Measurements from ENCODE around the gene AOAH.

The AOAH gene

GRCh38 chr7:36594445-36594844 is 129.8 kb downstream of the AOAH start:
- no peak for TF ChIP-seq EZH2phosphoT487 (IDR thresholded peaks at IDR 0.05; ENCODE audit: borderline replicate concordance)
- TF ChIP-seq CTCF (conservative IDR thresholded peaks at IDR 0.05; ENCODE audit: low read length): no peak
- Histone ChIP-seq H3K4me2 (ENCODE audit: low read depth, low read length, poor library complexity, severe bottlenecking) (no peak overlapping the region), H2AFZ (ENCODE audit: low read length) (no peak overlapping the region), H3K79me2 (ENCODE audit: insufficient read depth, low read length) (no peaks in the 10 kb centered on the region), H3F3A (ENCODE audit: low read depth) (no peaks in the 10 kb centered on the region), H3K4me3 (ENCODE audit: low read length, poor library complexity, severe bottlenecking) (no peak overlapping the region), H3K27me3 (ENCODE audit: insufficient read depth, low read length, poor library complexity, severe bottlenecking) (no peaks in the 10 kb centered on the region), H3K9me3 (ENCODE audit: insufficient read depth, low read depth, low read length) (no peaks in the 10 kb centered on the region), H3K9me2 (replicated peaks; ENCODE audit: low read depth, low read length) (no peaks in the 10 kb centered on the region), H4K20me1 (ENCODE audit: insufficient read depth, low read length, poor library complexity, severe bottlenecking) (no peaks in the 10 kb centered on the region), H3K4me1 (ENCODE audit: insufficient read depth, low read length, poor library complexity, severe bottlenecking) (no peaks in the 10 kb centered on the region), H3K36me3 (ENCODE audit: insufficient read depth, low read length) (no peaks in the 10 kb centered on the region; the same call in 1 of the 2 replicates), H3K9ac (ENCODE audit: low read depth, low read length, poor library complexity, severe bottlenecking) (no peak overlapping the region)

- Histone ChIP-seq H3K9me2 (replicated peaks; ENCODE audit: low read depth, low read length) (no peaks in the 10 kb centered on the region), H3F3A (ENCODE audit: low read depth) (no peaks in the 10 kb centered on the region), H3K4me1 (ENCODE audit: insufficient read depth, low read length, poor library complexity, severe bottlenecking) (no peaks in the 10 kb centered on the region), H2AFZ (ENCODE audit: low read length) (no peak overlapping the region), H3K36me3 (ENCODE audit: insufficient read depth, low read length) (no peaks in the 10 kb centered on the region; the same call in 1 of the 2 replicates), H3K4me2 (ENCODE audit: low read depth, low read length, poor library complexity, severe bottlenecking) (no peak overlapping the region), H3K4me3 (ENCODE audit: low read length, poor library complexity, severe bottlenecking) (no peak overlapping the region), H3K79me2 (ENCODE audit: insufficient read depth, low read length) (no peaks in the 10 kb centered on the region), H3K9me3 (ENCODE audit: insufficient read depth, low read depth, low read length) (no peaks in the 10 kb centered on the region), H4K20me1 (ENCODE audit: insufficient read depth, low read length, poor library complexity, severe bottlenecking) (no peaks in the 10 kb centered on the region), H3K27me3 (ENCODE audit: insufficient read depth, low read length, poor library complexity, severe bottlenecking) (no peaks in the 10 kb centered on the region), H3K9ac (ENCODE audit: low read depth, low read length, poor library complexity, severe bottlenecking) (no peak overlapping the region)
- TF ChIP-seq EZH2phosphoT487 (IDR thresholded peaks at IDR 0.05; ENCODE audit: borderline replicate concordance) (no peak), CTCF (conservative IDR thresholded peaks at IDR 0.05; ENCODE audit: low read length) (no peak)
These were observed 132.7 kb downstream of the AOAH start for GRCh38 chr7:36591636-36592035.

- Histone ChIP-seq H3K79me2 (ENCODE audit: insufficient read depth, low read length) (no peaks in the 10 kb centered on the region), H3F3A (ENCODE audit: low read depth) (no peaks in the 10 kb centered on the region), H3K9me2 (replicated peaks; ENCODE audit: low read depth, low read length) (no peaks in the 10 kb centered on the region), H4K20me1 (ENCODE audit: insufficient read depth, low read length, poor library complexity, severe bottlenecking) (no peaks in the 10 kb centered on the region), H3K9me3 (ENCODE audit: insufficient read depth, low read depth, low read length) (no peaks in the 10 kb centered on the region), H3K4me1 (ENCODE audit: insufficient read depth, low read length, poor library complexity, severe bottlenecking) (no peaks in the 10 kb centered on the region), H3K36me3 (ENCODE audit: insufficient read depth, low read length) (no peaks in the 10 kb centered on the region; the same call in 1 of the 2 replicates), H3K9ac (ENCODE audit: low read depth, low read length, poor library complexity, severe bottlenecking) (no peak overlapping the region), H3K27me3 (ENCODE audit: insufficient read depth, low read length, poor library complexity, severe bottlenecking) (no peaks in the 10 kb centered on the region), H2AFZ (ENCODE audit: low read length) (no peak overlapping the region), H3K4me3 (ENCODE audit: low read length, poor library complexity, severe bottlenecking) (no peak overlapping the region), H3K4me2 (ENCODE audit: low read depth, low read length, poor library complexity, severe bottlenecking) (no peak overlapping the region)
- TF ChIP-seq CTCF (conservative IDR thresholded peaks at IDR 0.05; ENCODE audit: low read length) (no peak), EZH2phosphoT487 (IDR thresholded peaks at IDR 0.05; ENCODE audit: borderline replicate concordance) (no peak)
These were observed 134.9 kb downstream of the AOAH start for GRCh38 chr7:36589391-36589790.

Measured in Loucy (cell line).